HG02885 (cell line): ENCODE data around the gene CCND3.
"Not testable (repeated sequence)": the region's sequence is repeated elsewhere in the genome, so short reads cannot be mapped to it uniquely, and the experiment has no call there.

Experiments used
- ATAC-seq: cut with Tn5 transposase; IDR thresholded peaks from one replicate; pipeline ENCODE4 v1.9.1; 2021; ENCODE audit warnings: mild to moderate bottlenecking; ENCODE audit not compliant: unreplicated experiment, poor library complexity

CCND3 gene

DNA sequence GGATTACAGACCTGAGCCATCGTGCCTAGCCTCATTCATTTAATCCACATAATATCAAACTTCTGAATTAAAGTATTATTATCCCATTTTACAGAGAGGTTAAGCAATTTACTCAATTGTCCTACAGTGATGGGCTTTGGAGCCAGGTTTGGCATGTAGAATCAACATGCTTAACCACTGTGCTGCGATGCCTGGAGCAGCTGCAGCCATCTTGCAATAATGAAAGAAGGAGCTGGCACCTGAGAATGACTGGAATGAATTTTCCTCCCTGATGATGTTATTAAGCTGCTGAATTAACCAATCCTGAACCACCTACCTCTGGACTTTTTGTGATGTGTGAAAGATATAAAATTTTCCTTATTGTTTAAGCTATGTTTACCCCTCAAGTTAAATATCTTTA, 13.1 kb upstream of the CCND3 start:
- no peak for ATAC-seq

DNA sequence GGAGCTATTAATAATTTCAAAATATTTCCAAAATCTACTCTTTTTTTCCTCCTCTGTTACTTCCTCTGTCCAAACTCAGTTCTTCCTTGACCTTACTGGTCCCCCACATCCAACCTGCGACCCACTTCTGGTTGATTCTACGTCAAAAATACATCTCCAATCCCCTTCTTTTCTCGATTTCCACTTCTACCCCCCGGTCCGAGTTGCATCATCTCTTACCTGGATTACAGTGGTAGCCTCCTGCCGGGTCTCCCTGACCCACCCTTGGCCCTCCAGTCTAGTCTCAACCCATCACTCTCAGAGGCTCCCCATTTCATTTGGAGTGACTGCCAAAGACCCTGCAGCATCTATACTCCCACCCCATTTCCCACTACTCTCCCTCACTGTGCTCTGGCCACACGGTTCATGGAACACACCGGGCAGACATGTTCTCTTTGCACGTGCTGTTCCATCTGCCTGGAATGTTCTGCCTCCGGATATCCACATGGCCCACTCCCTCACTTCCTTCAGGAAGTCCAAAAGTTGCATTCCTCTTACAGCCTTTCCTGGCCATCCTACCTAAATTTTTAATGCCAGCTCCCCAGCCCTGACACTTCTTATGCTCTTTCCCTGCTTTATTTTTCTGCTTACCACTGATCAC, 6.1 kb upstream of the CCND3 start:
- ATAC-seq, result no peak

DNA sequence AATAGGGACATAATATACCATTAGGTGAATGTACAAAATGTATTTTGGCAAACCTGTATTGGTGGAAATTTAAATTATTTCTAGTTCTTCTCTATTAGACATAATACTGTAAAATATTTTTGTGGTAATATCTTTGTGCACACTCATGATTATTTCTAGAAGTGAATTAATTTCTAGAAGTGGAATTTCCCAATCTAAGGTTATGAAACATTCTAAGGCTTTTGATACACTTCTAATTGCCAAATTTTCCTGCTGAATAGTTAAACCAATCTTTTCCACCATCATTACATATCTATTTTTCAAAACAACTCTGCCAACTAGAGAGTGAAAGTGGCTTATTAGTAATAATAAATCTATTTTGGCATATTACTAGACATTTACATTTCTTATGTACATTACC, 1.8 kb upstream of the CCND3 start:
- ATAC-seq, result no peak

DNA sequence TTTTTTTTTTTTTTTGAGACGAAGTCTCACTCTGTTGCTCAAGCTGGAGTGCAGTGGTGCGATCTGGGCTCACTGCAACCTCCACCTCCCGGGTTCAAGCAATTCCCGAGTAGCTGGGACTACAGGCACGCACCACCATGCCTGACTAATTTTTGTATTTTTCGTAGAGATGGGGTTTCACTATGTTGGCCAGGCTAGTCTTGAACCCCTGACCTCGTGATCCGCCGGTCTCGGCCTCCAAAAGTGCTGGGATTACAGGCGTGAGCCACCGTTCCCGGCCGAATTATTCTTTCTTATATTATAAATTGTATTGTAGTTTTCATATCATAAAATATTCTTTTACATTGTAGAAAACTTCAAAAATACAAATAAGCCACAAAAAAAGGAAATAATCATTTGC, 1.3 kb upstream of the CCND3 start:
- not testable (repeated sequence) for ATAC-seq

DNA sequence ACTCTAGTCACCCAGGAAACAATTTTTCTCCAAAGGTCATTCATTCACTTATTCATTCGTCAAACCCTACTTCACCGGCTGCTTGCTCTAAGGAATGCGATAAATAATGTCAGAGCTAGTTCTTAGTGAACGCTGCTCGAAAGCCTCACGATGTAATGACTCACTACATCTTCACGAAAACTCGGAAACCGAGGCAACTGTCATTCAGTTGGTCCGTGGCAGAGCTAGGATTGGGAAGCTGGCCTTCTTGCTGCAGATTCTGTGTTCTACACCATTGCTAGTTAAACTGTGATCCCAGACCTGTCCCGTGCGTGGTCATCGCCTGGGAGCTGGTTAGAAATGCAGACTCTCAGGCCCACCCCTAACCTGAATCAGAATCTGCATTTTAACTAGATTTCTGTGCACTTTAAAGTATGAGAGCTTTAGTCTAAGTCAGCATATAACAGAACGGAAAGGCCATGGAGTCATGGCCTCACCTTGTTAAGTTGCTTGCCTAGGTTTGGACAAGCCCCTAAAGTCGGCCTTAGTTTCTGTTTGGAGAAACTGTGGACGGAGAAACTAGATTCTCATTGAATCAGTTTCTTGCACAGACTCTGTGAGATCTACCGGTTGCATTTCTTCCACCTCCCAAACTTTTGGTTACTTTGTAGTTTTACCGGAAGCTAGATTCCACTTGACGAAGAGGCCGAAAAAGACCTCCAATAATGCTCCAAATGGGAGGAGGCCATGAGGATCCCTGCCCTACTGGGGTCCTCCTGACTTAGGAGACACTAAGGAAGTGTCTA, 651 bp upstream of the CCND3 start:
- no peak for ATAC-seq

DNA sequence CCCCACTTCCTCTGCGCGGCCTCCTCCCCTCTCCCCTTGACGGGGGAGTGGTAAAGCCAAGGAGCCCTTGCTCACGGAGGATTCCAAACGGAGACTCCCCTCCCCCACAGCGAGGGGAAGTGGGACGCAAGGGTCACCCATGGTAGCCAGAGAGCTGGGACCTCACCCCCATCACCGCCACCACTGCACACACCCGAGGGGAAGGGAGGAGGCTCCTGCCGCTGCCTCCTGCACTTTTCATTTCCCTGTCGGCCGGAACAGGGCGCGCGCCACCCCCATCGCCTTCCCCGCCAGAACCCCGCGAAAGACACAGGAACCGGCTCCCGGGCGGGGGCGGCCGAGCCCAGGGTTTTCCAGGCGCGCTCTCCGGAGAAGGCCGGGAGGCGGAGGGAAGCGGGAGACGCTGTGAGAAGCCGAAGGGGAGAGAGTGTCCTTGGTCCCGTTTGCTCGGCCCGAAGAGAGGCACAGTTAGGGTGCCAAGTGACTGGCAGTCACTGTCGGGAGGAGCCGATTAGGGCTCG, 789 bp downstream of the CCND3 start:
- ATAC-seq, result peak; percentile 2

DNA sequence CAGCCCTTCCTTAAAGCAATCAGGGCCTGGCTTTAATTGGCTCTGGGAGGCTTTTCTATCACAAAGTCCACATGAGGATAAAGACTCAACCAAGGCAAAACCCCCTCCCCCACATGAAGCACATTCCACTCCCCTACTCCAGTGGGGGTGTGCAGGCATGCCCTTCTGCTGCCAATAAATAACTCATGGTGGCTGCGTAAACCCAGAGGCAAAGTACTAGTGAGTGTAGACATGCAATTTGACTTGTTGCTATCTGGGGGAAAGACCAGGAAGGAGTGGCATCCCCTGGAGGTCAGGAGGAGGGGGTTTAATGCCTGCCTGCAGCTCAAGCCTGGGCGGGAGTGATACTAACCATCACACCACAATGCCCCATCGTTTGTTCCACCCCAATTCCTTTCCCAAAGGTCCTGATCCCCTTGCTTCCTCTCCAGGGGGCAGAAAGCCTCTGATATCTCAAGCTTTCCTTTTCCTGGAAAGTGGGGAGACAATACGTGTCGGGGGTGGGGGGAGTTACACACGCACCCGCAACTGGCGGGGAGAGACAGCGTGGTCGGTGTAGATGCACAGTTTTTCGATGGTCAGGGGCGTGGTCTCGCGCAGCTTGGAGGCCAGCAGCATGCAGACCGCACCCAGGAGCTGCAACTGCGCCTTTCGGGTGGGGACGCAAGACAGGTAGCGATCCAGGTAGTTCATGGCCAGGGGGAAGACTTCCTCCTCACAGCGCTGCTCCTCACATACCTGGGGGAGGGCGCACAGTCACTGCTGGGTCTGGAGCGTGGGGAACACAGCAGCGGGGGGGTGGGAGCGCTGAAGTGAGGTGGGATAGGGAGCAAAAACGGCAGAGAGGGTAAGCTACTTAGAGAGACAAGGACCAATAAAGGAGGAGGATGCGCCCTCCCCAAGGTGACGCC, 1.5 kb downstream of the CCND3 start:
- ATAC-seq, result no peak

DNA sequence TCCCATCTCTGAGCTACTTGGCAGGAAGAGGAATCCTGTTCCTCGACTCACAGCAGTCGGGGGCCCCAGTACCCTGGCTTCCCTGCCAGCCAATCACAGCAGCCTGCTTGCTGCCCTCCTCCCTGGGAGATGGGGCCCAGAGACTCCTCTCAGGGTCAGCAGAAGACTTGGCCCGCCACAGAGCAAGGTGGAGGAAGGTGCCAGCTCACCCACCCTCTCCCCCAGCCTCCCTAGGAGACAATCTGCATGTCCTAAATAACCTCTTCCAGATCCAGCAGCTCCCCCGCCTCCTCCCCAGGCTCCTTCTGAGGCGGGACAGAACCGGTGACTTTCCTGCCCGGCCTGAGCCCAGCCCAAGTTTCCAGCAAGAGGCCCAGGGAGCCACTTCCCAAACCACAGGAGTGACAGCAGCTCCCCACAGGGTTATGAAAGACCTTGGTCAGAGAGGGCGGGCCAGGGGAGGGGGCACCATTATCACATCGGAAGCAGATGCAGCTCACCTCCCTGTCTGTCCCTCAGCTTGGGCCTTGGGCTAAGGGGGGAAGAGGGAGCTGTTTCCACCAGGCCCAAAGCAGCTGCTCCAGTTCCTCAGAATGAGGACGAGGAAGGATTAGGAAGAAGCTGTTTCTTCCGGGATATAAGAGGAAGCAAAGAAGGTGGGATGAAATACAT, 2.3 kb downstream of the CCND3 start:
- ATAC-seq, result no peak

DNA sequence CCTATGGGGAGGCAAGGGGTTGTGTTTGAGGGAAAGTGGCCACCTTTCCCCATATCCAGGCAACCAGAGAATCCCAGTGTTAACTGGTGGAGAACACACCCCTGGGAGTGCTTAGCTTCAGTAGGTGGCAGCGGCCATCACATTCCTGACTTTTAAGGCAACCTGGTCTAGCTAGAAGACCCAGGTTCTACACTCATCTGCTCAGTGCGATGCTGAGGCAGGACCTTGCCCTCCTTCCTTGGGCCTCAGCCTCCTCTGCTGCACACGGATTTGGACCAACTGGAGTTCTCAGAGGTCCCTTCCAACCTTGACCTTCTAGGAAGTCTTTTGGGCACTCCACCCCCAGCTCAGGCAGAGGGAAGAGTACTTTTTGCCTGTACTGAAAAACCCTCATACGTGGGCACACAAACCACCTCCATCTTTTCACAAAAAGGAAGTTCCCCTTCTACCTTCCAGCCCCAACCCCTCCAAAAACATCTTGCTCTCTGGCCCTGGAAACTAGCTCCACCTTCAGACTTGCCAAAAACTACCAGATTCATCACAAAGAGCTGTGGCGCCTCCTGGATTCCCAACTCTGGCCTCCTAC, 2.9 kb downstream of the CCND3 start:
- ATAC-seq, result no peak

DNA sequence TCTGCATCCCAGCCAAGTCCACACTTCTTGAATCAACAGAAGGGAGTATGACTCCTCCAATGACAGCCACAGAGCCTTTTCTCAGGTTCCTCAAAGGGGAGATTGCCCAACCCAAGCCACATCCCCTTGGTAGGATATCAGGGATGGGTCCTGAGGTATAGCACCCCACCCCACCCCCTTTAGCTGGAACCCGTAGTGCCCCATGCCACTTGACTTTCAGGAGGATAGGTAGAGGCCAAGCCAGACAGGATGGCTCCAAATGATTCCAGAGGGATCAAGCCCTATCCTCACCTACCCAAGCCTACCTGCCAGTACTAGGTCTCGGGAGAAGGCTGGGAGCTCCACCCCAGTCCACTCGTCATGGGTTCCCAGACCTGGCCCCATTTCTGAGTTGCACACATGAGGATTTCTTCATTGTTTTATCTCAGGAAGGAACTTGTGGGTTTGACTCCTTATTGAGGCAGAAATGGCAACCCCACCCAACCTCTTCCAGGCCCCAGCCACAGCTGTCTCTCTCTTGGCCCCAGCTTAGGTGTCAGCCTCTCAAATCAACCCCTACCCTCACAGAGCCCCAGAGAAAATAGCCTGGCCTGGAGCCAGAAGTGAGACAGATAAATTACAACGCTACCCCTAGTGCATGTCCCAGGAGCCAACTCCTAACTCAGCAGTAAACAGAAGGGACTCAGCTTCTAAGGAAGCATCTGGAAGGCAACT, 3.6 kb downstream of the CCND3 start:
- ATAC-seq, result no peak

DNA sequence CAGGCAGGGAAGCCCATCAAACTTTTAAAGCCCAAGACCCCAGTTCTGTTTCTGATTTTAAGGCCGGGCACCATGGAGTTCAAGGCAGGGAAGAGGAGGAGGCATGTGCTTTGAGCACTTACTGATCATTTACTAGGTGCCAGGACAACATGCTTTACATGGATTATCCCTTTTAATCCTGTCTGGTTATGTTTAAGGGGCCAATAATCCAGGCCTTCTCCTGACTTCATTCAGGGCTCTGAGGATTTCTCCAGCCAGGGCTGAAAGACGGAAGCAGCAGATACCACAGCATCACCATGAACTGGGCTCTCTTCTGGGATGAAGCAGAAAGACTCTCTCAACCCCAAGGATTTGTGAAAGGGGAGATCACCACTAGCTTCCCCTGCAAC, 4.1 kb downstream of the CCND3 start:
- no peak for ATAC-seq

DNA sequence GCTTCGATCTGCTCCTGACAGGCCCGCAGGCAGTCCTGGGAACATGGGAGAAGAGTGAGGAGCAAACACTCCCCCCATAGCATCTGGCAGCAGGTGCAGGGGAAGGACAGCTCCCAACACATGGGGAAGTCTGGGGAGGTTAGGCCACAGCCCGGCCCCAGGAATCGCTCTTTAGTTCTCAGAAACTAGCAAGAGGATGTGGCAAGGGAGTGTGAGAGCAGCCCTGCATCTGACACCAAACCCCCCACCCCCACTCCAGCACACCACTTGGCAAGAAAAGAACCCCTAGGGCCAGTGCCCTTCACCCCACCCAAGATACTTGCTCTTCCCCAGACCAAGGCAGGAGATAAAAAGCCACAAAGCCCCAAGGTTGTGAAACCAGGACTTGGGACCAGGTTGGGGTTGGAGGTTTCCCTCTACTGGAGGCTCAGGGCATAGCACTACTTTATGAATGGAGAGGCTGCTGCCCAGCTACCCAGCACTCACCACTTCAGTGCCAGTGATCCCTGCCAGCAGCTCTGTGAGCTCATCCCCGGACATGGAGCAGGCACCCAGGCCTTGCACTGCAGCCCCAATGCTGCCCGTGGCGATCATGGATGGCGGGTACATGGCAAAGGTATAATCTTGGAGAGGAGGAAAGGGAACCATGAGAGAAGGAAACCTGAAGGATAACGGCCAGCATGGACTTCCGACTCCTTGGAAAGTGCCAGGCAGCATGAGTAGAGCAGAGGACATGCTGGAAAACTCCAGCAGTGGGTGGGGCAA, 5.4 kb downstream of the CCND3 start:
- ATAC-seq, result peak; percentile 63

DNA sequence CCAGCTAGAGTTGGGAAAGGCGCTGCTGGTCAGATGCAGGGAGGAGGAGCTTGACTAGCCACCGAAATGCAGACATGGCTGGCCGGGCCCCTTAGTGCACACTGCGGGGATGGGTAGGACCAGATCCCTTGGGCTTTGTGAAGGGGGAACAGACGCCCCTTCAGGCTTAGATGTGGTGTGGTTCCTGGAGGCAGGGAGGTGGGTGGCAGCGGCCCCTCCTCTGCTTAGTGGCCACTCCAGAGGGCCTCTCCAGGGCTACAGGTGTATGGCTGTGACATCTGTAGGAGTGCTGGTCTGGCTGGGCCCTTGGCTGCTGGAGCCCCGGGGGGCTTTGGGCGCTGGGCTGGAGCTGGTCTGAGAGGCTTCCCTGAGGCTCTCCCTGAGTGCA, 5.9 kb downstream of the CCND3 start:
- ATAC-seq, result no peak

DNA sequence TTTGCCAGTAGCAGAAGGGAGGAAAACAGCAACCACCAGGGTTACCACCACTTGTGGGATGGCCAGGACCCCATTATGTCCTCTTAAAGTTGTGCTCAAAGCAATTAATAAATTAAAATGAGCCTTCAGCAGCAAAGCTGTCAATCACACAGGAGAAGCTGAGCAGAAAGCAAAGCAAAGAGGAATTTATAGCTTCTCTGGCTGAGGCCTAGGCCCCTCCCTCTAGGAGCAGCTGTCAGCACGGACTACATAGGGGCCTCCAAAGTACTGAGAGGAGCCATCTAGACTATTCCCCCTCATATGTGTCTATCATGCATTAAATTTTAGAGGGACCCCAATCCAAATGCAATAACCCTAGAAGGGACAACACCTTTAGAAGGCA, 6.4 kb downstream of the CCND3 start:
- no peak for ATAC-seq

DNA sequence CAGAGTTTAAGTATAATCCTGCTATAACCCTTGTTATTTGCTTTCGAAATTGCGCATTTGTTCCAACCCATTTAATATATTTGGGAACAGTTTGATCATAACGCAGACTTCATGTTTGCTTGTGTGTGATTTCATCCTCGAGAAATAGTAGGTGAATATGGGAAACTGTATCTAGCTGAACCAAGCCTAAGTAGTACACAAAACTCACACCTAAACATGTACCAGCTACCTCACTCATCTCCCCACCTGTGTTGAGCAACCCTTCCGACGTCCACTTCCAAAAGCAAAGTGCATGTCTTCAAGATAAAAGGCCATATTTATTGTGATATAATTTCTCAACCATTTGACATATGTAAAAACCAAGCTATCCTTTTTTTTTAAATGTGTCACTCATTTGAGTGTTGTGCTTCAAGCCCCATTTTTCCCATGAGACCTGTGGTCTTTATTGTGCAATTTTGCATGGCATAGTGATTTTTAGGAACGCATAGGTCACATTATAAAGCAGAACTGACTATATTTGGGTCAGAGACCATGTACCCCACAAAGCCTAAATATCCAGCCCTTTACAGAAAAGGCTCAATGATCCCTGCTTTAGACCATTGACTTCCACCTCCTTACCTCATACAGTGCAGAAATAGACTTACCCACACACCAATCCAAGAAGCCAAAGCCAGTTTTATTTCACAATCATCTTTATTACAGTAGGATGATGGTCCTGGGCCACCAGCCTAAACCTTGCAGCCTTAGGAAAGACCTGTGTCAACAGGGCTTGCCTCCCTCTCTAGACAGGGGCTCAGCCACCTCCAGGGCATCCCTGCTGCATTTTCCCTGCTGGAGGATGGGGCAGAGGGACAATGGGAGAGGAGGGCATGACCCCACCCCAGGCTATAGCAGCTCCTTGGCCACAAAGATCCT, 7.1 kb downstream of the CCND3 start:
- no peak for ATAC-seq

DNA sequence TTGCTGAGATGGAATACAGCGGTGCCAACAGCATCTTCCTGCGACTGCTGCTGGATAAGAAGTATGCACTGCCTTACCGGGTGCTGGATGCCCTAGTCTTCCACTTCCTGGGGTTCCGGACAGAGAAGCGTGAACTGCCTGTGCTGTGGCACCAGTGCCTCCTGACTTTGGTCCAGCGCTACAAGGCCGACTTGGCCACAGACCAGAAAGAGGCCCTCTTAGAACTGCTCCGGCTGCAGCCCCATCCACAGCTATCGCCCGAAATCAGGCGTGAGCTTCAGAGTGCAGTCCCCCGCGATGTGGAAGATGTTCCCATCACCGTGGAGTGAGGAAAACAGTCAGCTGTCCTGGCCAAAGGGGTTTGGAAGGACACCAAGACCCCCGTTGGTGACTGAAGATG, 9.2 kb downstream of the CCND3 start:
- no peak for ATAC-seq

DNA sequence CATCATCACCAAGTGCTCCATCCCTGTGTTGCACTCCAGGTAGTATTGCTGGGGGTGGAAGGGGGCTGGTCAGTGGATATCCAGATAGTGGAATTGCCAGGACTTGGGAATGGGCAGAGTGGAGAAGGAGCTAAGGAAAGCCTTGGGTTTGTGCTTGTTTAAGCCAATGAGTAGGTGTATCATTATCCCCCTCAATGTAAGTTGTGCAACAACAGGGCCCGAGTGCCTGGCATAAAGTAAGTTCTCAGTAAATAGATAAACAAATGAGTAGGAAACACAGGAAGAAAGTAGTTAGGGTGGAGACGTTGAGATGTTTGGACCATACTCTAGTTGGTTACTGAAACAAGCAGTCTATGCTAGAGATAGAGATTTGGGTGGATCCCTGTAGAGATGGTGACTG, 9.8 kb downstream of the CCND3 start:
- no peak for ATAC-seq

DNA sequence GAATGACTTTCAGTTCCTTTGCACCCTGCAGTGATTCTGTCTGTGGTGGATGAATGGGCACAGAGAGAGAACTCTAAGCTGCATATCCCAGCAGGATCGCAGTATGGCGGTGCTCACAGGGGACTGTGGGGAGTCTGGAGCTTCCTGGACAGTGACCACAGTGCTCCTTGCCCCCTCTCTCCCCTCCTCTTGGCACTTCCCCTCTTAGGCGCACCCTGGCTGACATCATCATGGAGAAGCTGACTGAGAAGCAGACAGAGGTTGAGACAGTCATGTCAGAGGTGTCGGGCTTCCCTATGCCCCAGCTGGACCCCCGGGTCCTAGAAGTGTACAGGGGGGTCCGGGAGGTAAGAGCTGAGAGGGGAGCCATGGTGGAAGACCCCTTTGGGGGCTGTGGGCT, 11.7 kb downstream of the CCND3 start:
- no peak for ATAC-seq
